Suprapubic skin (tissue), 3 donors: ENCODE data around the gene SEMA7A.

Experiments used
- EP300 ChIP-seq: sonication (generic); formaldehyde crosslinking; IDR thresholded peaks from one replicate; pipeline ENCODE4 v1.6.1; 2017; ENCODE audit warnings: antibody characterized with exemption
- TF ChIP-seq, protein P1 (sequence below), 2 donors: fragments of 200-600 bp in 1 of 2; fragments of 450-650 bp in 1 of 2; sonication (generic) in 1 of 2; IDR thresholded peaks; one replicate each; pipeline ENCODE4 v1.5.1; 2016 to 2019; ENCODE audit warnings: antibody characterized with exemption in 2 of 2, mild to moderate bottlenecking in 1 of 2, moderate library complexity in 1 of 2

GRCh38 chr15:74378848-74379247 is 54.9 kb downstream of the SEMA7A start:
- TF ChIP-seq, protein P1, sequence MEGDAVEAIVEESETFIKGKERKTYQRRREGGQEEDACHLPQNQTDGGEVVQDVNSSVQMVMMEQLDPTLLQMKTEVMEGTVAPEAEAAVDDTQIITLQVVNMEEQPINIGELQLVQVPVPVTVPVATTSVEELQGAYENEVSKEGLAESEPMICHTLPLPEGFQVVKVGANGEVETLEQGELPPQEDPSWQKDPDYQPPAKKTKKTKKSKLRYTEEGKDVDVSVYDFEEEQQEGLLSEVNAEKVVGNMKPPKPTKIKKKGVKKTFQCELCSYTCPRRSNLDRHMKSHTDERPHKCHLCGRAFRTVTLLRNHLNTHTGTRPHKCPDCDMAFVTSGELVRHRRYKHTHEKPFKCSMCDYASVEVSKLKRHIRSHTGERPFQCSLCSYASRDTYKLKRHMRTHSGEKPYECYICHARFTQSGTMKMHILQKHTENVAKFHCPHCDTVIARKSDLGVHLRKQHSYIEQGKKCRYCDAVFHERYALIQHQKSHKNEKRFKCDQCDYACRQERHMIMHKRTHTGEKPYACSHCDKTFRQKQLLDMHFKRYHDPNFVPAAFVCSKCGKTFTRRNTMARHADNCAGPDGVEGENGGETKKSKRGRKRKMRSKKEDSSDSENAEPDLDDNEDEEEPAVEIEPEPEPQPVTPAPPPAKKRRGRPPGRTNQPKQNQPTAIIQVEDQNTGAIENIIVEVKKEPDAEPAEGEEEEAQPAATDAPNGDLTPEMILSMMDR (IDR thresholded peaks at IDR 0.05) = no peak
- TF ChIP-seq EP300 = no peak
